GM23338 (cell line): ENCODE data around the gene TESK2. TPM values are rescaled to one million over a fixed set of nuclear protein-coding genes. Genes with fewer than 3 reads are reported as not detected.

Experiments used
- CREB1 ChIP-seq: fragments of 250-450 bp; sonication (Bioruptor Pico); IDR thresholded peaks from 2 replicates; pipeline ENCODE4 v1.5.0; 2020; ENCODE audit warnings: low read depth, mild to moderate bottlenecking, moderate library complexity
- EZH2phosphoT487 ChIP-seq: fragments of 200-600 bp; sonication (generic); IDR thresholded peaks from one replicate; pipeline ENCODE4 v1.8.1; 2018; ENCODE audit warnings: antibody characterized with exemption; ENCODE audit not compliant: unreplicated experiment
- NANOG ChIP-seq: IDR thresholded peaks from 2 replicates; pipeline ENCODE4 v1.6.1; 2016; ENCODE audit warnings: antibody characterized with exemption, borderline replicate concordance
- POLR2AphosphoS5 ChIP-seq: IDR thresholded peaks from 2 replicates; pipeline ENCODE4 v1.6.1; 2016; ENCODE audit warnings: antibody characterized with exemption, low read depth
- REST ChIP-seq: IDR thresholded peaks from one replicate; pipeline ENCODE4 v1.6.1; 2018; ENCODE audit warnings: antibody characterized with exemption; ENCODE audit not compliant: unreplicated experiment
- ZNF114 ChIP-seq: fragments of 250-450 bp; sonication (Bioruptor Pico); IDR thresholded peaks from 2 replicates; pipeline ENCODE4 v1.5.0; 2020; ENCODE audit warnings: mild to moderate bottlenecking, moderate library complexity
- polyA plus RNA-seq: library from polyadenylated mRNA; unstranded; fragments of >200 nt; fragmentation: Nextera tagmentation; extraction: Ambion mirVana; gene quantifications from 2 replicates; pipeline ENCODE4 v1.2.1, GENCODE V29; 2016
- total RNA-seq: library from RNA; depleted of rRNA; stranded (reverse); fragments of >200 nt; shearing (Covaris generic); gene quantifications from 2 replicates; pipeline ENCODE4 v1.2.3, GENCODE V29; 2014
- TF ChIP-seq, protein P1 (sequence below): fragments of 250-450 bp; sonication (Bioruptor Pico); IDR thresholded peaks from 2 replicates; pipeline ENCODE4 v1.5.0; 2020; ENCODE audit warnings: mild to moderate bottlenecking, moderate library complexity

The TESK2 gene
- total and polyA plus RNA-seq, 2 experiments from 2014 or later = 5.2 to 14.0 TPM

DNA sequence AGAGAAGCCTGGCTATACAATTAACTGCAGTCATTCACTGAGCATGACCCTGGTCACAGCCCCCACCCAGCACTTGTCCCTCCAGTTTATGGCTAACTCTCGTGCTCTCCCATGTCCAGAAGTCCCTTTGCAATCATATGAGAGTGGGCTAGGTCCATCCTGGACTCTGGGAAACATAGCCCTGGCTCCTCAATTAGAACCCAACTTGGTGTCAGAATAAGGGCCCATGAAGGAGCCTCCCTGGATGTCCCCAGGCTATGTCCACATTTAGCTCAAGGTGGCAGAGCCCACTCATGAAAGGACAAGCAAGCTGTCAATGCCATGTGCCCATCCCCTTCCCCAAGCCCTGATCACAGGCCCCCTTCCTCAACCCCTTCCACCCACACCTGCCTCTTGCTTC, 191.7 kb downstream of the TESK2 start (continued):
- TF ChIP-seq, protein P1, sequence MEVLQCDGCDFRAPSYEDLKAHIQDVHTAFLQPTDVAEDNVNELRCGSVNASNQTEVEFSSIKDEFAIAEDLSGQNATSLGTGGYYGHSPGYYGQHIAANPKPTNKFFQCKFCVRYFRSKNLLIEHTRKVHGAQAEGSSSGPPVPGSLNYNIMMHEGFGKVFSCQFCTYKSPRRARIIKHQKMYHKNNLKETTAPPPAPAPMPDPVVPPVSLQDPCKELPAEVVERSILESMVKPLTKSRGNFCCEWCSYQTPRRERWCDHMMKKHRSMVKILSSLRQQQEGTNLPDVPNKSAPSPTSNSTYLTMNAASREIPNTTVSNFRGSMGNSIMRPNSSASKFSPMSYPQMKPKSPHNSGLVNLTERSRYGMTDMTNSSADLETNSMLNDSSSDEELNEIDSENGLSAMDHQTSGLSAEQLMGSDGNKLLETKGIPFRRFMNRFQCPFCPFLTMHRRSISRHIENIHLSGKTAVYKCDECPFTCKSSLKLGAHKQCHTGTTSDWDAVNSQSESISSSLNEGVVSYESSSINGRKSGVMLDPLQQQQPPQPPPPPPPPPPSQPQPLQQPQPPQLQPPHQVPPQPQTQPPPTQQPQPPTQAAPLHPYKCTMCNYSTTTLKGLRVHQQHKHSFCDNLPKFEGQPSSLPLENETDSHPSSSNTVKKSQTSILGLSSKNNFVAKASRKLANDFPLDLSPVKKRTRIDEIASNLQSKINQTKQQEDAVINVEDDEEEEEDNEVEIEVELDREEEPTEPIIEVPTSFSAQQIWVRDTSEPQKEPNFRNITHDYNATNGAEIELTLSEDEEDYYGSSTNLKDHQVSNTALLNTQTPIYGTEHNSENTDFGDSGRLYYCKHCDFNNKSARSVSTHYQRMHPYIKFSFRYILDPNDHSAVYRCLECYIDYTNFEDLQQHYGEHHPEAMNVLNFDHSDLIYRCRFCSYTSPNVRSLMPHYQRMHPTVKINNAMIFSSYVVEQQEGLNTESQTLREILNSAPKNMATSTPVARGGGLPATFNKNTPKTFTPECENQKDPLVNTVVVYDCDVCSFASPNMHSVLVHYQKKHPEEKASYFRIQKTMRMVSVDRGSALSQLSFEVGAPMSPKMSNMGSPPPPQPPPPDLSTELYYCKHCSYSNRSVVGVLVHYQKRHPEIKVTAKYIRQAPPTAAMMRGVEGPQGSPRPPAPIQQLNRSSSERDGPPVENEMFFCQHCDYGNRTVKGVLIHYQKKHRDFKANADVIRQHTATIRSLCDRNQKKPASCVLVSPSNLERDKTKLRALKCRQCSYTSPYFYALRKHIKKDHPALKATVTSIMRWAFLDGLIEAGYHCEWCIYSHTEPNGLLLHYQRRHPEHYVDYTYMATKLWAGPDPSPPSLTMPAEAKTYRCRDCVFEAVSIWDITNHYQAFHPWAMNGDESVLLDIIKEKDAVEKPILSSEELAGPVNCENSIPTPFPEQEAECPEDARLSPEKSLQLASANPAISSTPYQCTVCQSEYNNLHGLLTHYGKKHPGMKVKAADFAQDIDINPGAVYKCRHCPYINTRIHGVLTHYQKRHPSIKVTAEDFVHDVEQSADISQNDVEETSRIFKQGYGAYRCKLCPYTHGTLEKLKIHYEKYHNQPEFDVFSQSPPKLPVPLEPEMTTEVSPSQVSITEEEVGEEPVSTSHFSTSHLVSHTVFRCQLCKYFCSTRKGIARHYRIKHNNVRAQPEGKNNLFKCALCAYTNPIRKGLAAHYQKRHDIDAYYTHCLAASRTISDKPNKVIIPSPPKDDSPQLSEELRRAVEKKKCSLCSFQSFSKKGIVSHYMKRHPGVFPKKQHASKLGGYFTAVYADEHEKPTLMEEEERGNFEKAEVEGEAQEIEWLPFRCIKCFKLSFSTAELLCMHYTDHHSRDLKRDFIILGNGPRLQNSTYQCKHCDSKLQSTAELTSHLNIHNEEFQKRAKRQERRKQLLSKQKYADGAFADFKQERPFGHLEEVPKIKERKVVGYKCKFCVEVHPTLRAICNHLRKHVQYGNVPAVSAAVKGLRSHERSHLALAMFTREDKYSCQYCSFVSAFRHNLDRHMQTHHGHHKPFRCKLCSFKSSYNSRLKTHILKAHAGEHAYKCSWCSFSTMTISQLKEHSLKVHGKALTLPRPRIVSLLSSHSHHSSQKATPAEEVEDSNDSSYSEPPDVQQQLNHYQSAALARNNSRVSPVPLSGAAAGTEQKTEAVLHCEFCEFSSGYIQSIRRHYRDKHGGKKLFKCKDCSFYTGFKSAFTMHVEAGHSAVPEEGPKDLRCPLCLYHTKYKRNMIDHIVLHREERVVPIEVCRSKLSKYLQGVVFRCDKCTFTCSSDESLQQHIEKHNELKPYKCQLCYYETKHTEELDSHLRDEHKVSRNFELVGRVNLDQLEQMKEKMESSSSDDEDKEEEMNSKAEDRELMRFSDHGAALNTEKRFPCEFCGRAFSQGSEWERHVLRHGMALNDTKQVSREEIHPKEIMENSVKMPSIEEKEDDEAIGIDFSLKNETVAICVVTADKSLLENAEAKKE (CRISPR knock-in tag) = no peak
- TF ChIP-seq NANOG = no peak
- TF ChIP-seq REST = no peak
- TF ChIP-seq EZH2phosphoT487 = no peak
- TF ChIP-seq CREB1 = no peak
- no peak for TF ChIP-seq POLR2AphosphoS5
- TF ChIP-seq ZNF114 (CRISPR knock-in tag) = no peak
